ENCODE results near the gene USP10. TPM values are rescaled to one million over a fixed set of nuclear protein-coding genes. Genes with fewer than 3 reads are reported as not detected.

Gene USP10
- total RNA-seq, 1 experiment from 2014 or later = 203 TPM

GRCh38 chr16:84823484-84823883, 123.7 kb downstream of the USP10 start:
- WGBS (ENCODE audit: extremely low coverage, insufficient read length, low lambda C conversion rate) = no CpG with 5 or more reads among the region's 8 CpGs

More at GRCh38 chr16:84823484-84823883, 123.7 kb downstream of the USP10 start:
- H2BK20ac ChIP-seq (ENCODE audit: low read depth, low read length, poor library complexity, severe bottlenecking) = no peak overlapping the region
- no peak overlapping the region for H3K23ac ChIP-seq (ENCODE audit: insufficient read length, low read depth, low read length)
- Mint-ChIP-seq H3K4me3 (no peak overlapping the region), H3K36me3 (ENCODE audit: insufficient read depth in 1 of 3, low read depth in 3 of 3) (no peaks in the 10 kb centered on the region), H3K9me3 (no peaks in the 10 kb centered on the region; a peak in 2 of 5 replicates), H3K27me3 (ENCODE audit: low read depth) (peaks cover 54% of the 10 kb centered on the region), H3K4me1 (peaks cover 22 to 25% of the 10 kb centered on the region in 2 experiments), H3K27ac (no peak overlapping the region)
- H4K5ac ChIP-seq (ENCODE audit: insufficient read length, low read depth, low read length) = no peak overlapping the region
- H3K14ac ChIP-seq (ENCODE audit: insufficient read depth, low read length) = no peak overlapping the region
- no peak overlapping the region for H3K4me2 ChIP-seq (ENCODE audit: insufficient read depth, insufficient read length, low read length)
- no peaks in the 10 kb centered on the region for H3K79me2 ChIP-seq (ENCODE audit: insufficient read depth, low read length)
- H4K91ac ChIP-seq (ENCODE audit: insufficient read length, low read depth, low read length) = no peak overlapping the region
- peaks cover 14% of the 10 kb centered on the region; the same call in 1 of the 2 replicates for H3K27me3 ChIP-seq (ENCODE audit: insufficient read depth, low read length)
- H3K4ac ChIP-seq (ENCODE audit: low read depth, low read length) = no peak overlapping the region
- no peak overlapping the region for H2BK120ac ChIP-seq (ENCODE audit: low read depth, low read length, poor library complexity, severe bottlenecking)
- H4K8ac ChIP-seq (replicated peaks; ENCODE audit: insufficient read length, low read depth, low read length) = no peak overlapping the region
- DNase-seq = no peak
- H3K4me1 ChIP-seq (ENCODE audit: insufficient read depth, low read length) = no peaks in the 10 kb centered on the region; the same call in 1 of the 2 replicates
- H3K9me3 ChIP-seq (ENCODE audit: control insufficient read depth, low read depth, low read length) = no peaks in the 10 kb centered on the region
- TF ChIP-seq CTCF (conservative IDR thresholded peaks at IDR 0.05) = no peak
- H3K27ac ChIP-seq (ENCODE audit: insufficient read length, low read depth, low read length) = no peak overlapping the region
- no peak overlapping the region for H3K18ac ChIP-seq (ENCODE audit: insufficient read length, low read depth, low read length)
- no peaks in the 10 kb centered on the region for H4K20me1 ChIP-seq (ENCODE audit: control insufficient read depth, insufficient read depth, insufficient read length)
- H2BK15ac ChIP-seq (ENCODE audit: low read depth, low read length) = no peak overlapping the region
- no peaks in the 10 kb centered on the region for H3K23me2 ChIP-seq (ENCODE audit: insufficient read length, low read depth, low read length, poor library complexity, severe bottlenecking)
- no peak overlapping the region for H3K56ac ChIP-seq (ENCODE audit: insufficient read length, low read depth, low read length)
- H2BK12ac ChIP-seq (ENCODE audit: insufficient read length, low read depth, low read length) = no peak overlapping the region
- H3K79me1 ChIP-seq (ENCODE audit: insufficient read depth, low read depth, low read length, poor library complexity, severe bottlenecking) = no peaks in the 10 kb centered on the region
- H2AK5ac ChIP-seq (ENCODE audit: insufficient read length, low read length) = no peak overlapping the region
- no peak overlapping the region for H2BK5ac ChIP-seq (ENCODE audit: insufficient read length, low read length)
- no peak overlapping the region for H3T11ph ChIP-seq (ENCODE audit: low read length)
- H2AFZ ChIP-seq (ENCODE audit: low read length) = no peak overlapping the region
- H3K9ac ChIP-seq (ENCODE audit: extremely low read depth, insufficient read length, low read length) = no peak overlapping the region

Data from H9 (cell line).